ENCODE measurements around the gene PDZD2.

Gene PDZD2

DNA sequence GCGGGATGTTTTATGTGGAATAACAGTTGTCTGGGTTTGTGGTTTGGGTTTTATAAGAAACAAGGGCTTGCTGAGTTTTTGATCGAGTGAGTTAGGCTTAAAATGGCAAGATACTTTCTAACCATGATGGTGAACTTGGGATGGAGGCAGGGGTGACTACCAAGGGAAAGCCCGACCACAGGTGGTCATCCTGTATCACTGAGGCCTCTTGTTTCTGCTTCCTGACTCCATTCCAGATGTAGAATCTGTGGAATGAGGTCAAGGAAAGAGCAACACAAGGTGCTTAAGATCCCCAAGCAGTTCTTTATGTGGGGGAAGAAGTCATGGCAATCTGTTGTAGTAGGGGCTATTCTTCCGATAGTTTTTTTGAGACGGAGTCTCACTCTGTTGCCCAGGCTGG, 412.9 kb downstream of the PDZD2 start:
- no peaks in the 10 kb centered on the region for H3K27me3 ChIP-seq (ENCODE audit: insufficient read depth, poor library complexity, severe bottlenecking)
- H3K4me3 ChIP-seq (replicated peaks; ENCODE audit: insufficient read depth, low read length): no peak overlapping the region
- no peak overlapping the region for H3K27ac ChIP-seq (replicated peaks)
- no peak for DNase-seq (ENCODE audit: low read depth in 1 of 2, low spot score in 1 of 2)
- TF ChIP-seq SPI1 (IDR thresholded peaks at IDR 0.05; ENCODE audit: borderline replicate concordance, low read depth): no peak
- TF ChIP-seq, protein P1, sequence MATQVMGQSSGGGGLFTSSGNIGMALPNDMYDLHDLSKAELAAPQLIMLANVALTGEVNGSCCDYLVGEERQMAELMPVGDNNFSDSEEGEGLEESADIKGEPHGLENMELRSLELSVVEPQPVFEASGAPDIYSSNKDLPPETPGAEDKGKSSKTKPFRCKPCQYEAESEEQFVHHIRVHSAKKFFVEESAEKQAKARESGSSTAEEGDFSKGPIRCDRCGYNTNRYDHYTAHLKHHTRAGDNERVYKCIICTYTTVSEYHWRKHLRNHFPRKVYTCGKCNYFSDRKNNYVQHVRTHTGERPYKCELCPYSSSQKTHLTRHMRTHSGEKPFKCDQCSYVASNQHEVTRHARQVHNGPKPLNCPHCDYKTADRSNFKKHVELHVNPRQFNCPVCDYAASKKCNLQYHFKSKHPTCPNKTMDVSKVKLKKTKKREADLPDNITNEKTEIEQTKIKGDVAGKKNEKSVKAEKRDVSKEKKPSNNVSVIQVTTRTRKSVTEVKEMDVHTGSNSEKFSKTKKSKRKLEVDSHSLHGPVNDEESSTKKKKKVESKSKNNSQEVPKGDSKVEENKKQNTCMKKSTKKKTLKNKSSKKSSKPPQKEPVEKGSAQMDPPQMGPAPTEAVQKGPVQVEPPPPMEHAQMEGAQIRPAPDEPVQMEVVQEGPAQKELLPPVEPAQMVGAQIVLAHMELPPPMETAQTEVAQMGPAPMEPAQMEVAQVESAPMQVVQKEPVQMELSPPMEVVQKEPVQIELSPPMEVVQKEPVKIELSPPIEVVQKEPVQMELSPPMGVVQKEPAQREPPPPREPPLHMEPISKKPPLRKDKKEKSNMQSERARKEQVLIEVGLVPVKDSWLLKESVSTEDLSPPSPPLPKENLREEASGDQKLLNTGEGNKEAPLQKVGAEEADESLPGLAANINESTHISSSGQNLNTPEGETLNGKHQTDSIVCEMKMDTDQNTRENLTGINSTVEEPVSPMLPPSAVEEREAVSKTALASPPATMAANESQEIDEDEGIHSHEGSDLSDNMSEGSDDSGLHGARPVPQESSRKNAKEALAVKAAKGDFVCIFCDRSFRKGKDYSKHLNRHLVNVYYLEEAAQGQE (IDR thresholded peaks at IDR 0.05; ENCODE audit: insufficient replicate concordance, low read depth): no peak
- TF ChIP-seq, protein P2, sequence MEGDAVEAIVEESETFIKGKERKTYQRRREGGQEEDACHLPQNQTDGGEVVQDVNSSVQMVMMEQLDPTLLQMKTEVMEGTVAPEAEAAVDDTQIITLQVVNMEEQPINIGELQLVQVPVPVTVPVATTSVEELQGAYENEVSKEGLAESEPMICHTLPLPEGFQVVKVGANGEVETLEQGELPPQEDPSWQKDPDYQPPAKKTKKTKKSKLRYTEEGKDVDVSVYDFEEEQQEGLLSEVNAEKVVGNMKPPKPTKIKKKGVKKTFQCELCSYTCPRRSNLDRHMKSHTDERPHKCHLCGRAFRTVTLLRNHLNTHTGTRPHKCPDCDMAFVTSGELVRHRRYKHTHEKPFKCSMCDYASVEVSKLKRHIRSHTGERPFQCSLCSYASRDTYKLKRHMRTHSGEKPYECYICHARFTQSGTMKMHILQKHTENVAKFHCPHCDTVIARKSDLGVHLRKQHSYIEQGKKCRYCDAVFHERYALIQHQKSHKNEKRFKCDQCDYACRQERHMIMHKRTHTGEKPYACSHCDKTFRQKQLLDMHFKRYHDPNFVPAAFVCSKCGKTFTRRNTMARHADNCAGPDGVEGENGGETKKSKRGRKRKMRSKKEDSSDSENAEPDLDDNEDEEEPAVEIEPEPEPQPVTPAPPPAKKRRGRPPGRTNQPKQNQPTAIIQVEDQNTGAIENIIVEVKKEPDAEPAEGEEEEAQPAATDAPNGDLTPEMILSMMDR (IDR thresholded peaks at IDR 0.05; ENCODE audit: insufficient read depth, low read length): no peak
- no peak for TF ChIP-seq POLR2AphosphoS5 (IDR thresholded peaks at IDR 0.05; ENCODE audit: low read depth)
- no peak for TF ChIP-seq GABPA (IDR thresholded peaks at IDR 0.05; ENCODE audit: low read depth)

DNA sequence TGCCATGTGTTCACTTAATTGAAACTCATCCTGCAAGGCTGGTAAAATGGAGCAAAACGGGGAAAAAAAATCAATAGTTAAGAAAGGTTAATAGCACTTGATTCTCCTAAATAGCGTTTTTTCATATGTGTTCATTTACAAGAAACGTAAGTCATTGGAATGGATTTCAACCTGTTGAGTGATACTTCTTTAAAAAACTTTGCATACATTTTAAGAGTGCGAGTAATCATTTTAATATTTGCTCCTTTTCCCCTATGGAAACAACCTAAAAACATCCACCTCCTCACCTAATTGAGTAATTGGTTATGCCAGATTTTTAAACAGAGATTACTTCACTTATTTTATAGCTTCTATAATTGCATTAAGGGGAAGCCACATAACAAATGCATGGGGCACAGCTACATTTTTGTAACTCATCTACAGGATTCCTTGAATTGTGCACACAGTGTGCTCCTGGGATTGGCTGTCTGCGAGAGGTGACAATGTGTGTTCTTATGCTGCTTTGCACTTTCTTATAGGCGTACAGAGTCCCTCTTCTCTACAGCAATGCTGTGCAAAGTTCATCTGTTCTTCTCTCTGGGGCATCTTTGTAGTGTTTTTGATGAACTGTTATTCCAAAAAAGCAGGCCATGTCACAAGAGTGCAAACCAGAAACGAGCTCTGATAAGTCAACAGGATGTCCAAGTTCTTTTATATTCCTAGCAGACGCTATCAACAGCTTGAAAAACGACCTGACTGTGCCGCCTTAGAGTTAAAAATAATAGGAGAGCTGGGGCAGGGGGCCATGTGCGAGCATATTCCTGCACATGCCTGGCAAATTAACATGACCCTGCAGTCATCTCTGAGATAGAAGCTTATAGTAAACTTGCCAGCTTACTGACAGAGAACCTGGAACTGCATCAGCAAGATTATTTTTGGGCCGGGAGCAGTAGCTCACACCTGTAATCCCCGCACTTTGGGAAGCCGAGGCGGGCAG, 417.2 kb downstream of the PDZD2 start:
- DNase-seq (ENCODE audit: low read depth in 1 of 2, low spot score in 1 of 2): no peak
- no peak overlapping the region for H3K4me3 ChIP-seq (replicated peaks; ENCODE audit: insufficient read depth, low read length)
- TF ChIP-seq, protein P2 (IDR thresholded peaks at IDR 0.05; ENCODE audit: insufficient read depth, low read length): no peak
- TF ChIP-seq POLR2AphosphoS5 (IDR thresholded peaks at IDR 0.05; ENCODE audit: low read depth) (no peak), SPI1 (IDR thresholded peaks at IDR 0.05; ENCODE audit: borderline replicate concordance, low read depth) (no peak), GABPA (IDR thresholded peaks at IDR 0.05; ENCODE audit: low read depth) (no peak)
- TF ChIP-seq, protein P1 (IDR thresholded peaks at IDR 0.05; ENCODE audit: insufficient replicate concordance, low read depth): no peak
- H3K27ac ChIP-seq (replicated peaks): no peak overlapping the region
- H3K27me3 ChIP-seq (ENCODE audit: insufficient read depth, poor library complexity, severe bottlenecking): no peaks in the 10 kb centered on the region

DNA sequence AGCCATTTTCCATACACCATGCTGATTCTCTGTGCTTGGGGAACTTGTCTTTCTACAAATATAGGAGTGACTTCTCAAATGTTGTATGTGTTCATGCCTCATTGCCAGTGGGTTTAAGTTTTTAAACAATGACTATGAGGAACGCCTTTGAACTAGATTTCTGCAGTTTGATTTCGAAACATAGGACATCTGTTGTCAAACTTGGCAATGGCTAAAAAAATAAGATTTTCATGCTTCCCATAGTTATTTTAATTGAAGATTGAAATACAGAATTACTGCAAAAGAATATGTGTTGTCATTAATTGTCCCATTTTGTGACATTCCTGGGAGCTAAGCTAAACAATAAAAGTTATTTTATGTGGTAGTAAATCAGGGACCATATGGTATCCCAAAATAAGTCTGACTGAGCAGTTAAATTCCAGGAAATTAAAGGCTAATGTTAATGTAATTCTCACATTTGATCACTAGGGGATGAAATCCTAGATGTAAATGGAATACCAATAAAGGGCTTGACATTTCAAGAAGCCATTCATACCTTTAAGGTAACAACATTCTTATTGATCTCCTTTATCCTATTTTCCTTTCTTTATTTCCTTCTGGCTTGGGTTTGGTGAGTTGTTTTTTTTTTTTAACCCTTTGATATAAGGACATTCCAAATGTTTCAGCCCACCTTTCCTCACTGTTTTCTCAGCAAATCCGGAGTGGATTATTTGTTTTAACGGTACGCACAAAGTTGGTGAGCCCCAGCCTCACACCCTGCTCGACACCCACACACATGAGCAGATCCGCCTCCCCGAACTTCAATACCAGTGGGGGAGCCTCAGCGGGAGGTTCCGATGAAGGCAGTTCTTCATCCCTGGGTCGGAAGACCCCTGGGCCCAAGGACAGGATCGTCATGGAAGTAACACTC, 418.5 kb downstream of the PDZD2 start:
- Histone ChIP-seq H3K27me3 (ENCODE audit: insufficient read depth, poor library complexity, severe bottlenecking) (no peaks in the 10 kb centered on the region), H3K27ac (replicated peaks) (no peak overlapping the region), H3K4me3 (replicated peaks; ENCODE audit: insufficient read depth, low read length) (no peak overlapping the region)
- TF ChIP-seq, protein P2 (IDR thresholded peaks at IDR 0.05; ENCODE audit: insufficient read depth, low read length): no peak
- TF ChIP-seq POLR2AphosphoS5 (IDR thresholded peaks at IDR 0.05; ENCODE audit: low read depth) (no peak), SPI1 (IDR thresholded peaks at IDR 0.05; ENCODE audit: borderline replicate concordance, low read depth) (no peak), GABPA (IDR thresholded peaks at IDR 0.05; ENCODE audit: low read depth) (no peak)
- TF ChIP-seq, protein P1 (IDR thresholded peaks at IDR 0.05; ENCODE audit: insufficient replicate concordance, low read depth): no peak
- no peak for DNase-seq (ENCODE audit: low read depth in 1 of 2, low spot score in 1 of 2)

Data from HL-60 (cell line).